ENCODE measurements around the gene ISX.

DNA sequence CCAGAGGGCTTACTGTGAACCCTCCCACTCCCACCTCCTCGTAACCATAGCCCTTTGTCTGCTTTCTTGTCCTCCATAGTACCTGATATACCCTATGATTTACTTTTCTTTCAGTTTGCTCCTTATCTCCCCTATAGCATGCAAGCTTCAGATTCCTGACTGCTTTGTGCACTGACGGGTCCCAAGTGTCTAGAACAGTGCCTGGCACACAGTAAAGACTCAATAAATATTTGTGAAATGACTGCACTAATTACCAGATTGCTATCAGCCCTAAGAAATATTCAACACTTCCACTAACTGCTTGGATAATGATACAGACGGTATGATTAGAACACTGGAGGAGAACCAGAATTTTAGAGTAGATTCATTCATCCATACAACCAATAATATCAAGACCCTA is 33.0 kb downstream of the ISX start:
- TF ChIP-seq, protein P1, sequence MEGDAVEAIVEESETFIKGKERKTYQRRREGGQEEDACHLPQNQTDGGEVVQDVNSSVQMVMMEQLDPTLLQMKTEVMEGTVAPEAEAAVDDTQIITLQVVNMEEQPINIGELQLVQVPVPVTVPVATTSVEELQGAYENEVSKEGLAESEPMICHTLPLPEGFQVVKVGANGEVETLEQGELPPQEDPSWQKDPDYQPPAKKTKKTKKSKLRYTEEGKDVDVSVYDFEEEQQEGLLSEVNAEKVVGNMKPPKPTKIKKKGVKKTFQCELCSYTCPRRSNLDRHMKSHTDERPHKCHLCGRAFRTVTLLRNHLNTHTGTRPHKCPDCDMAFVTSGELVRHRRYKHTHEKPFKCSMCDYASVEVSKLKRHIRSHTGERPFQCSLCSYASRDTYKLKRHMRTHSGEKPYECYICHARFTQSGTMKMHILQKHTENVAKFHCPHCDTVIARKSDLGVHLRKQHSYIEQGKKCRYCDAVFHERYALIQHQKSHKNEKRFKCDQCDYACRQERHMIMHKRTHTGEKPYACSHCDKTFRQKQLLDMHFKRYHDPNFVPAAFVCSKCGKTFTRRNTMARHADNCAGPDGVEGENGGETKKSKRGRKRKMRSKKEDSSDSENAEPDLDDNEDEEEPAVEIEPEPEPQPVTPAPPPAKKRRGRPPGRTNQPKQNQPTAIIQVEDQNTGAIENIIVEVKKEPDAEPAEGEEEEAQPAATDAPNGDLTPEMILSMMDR (IDR thresholded peaks at IDR 0.05) = no peak
- no peak for TF ChIP-seq ESRRA (CRISPR knock-in tag; IDR thresholded peaks at IDR 0.05; ENCODE audit: borderline replicate concordance)
- no peak for TF ChIP-seq SMAD3 (CRISPR knock-in tag; IDR thresholded peaks at IDR 0.05; ENCODE audit: borderline replicate concordance)
- TF ChIP-seq, protein P2, sequence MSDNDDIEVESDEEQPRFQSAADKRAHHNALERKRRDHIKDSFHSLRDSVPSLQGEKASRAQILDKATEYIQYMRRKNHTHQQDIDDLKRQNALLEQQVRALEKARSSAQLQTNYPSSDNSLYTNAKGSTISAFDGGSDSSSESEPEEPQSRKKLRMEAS (CRISPR knock-in tag; IDR thresholded peaks at IDR 0.05) = no peak
- TF ChIP-seq, protein P3, sequence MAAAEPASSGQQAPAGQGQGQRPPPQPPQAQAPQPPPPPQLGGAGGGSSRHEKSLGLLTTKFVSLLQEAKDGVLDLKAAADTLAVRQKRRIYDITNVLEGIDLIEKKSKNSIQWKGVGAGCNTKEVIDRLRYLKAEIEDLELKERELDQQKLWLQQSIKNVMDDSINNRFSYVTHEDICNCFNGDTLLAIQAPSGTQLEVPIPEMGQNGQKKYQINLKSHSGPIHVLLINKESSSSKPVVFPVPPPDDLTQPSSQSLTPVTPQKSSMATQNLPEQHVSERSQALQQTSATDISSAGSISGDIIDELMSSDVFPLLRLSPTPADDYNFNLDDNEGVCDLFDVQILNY (CRISPR knock-in tag; IDR thresholded peaks at IDR 0.05) = no peak
- TF ChIP-seq NR1H2 (CRISPR knock-in tag; IDR thresholded peaks at IDR 0.05) = no peak
- no peak for TF ChIP-seq MXD4 (CRISPR knock-in tag; IDR thresholded peaks at IDR 0.05; ENCODE audit: borderline replicate concordance)
- no peak for TF ChIP-seq FOXK1 (CRISPR knock-in tag; IDR thresholded peaks at IDR 0.05)
- TF ChIP-seq JUN (CRISPR knock-in tag; IDR thresholded peaks at IDR 0.05) = no peak

All from WTC11 (cell line).